AG08396 (cell line): Measurements from ENCODE around the gene RPS6KA3.
"Not testable (repeated sequence)": the region's sequence is repeated elsewhere in the genome, so short reads cannot be mapped to it uniquely, and the experiment has no call there.

ENCODE experiments used
- DNase-seq: peaks from one replicate; pipeline ENCODE4 v3.0.0; 2012; ENCODE audit warnings: low spot score, mixed read lengths

RPS6KA3 gene

DNA sequence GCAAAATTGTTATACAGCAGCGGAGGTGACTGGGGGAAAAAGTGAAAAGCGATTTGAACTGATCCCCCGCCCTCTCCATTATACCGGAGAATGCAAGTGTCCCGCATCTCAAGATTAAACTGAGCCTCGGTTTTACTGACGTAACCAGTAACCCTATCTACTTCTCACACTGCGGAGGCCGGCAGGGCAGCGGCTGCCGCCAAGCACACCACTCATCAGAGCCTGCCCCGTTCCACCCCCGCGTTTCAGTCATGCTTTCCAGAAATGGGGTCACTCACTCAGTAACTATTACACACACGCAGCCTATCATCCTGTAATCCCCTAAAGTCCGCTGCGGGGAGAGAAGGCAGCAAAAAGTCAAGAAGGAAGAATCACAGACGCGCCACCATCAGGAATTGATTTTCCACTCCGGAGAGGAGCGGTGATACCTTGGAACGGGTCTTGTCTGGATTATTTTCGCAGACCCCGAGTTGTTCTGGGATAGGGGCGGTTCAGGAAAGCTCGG is 1.4 kb downstream of the RPS6KA3 start:
- DNase-seq = peak; percentile 55

DNA sequence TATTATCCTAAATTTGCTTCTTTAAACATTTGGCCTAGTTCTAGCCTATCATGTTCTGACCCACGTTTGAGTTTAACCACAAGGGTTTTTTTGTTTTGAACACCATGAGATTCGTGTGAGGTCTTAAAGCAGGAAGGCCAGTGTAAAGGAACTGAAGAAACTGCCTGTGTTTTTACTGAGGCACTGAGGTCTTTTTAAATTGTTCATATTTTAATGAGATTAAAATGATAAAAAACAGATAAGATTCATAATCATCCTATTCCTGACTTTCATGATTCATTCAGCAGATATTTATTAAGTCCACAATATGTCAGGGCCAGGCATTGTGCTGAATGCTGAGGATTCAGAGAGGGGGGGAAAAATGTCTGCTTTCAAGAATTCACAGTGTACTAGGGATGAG is 3.2 kb downstream of the RPS6KA3 start:
- no peak for DNase-seq

DNA sequence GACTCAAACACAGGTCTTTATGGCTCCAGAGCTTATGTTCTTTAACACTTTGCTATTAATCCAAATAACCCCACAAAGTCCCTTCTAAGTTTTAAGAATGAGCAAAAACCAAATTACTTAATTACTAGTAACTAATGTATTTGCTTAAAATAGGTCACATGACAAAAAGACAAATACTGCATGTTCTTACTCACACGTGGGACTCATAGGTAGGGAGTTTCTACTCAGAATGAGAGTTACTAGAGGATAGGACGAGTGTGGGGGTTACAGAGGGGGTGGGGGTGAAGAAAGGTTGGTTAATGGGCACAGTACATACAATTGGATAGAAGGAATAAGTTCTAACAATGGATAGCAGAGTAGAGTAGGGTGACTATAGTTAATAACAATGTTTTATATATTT is 5.8 kb downstream of the RPS6KA3 start:
- no peak for DNase-seq

DNA sequence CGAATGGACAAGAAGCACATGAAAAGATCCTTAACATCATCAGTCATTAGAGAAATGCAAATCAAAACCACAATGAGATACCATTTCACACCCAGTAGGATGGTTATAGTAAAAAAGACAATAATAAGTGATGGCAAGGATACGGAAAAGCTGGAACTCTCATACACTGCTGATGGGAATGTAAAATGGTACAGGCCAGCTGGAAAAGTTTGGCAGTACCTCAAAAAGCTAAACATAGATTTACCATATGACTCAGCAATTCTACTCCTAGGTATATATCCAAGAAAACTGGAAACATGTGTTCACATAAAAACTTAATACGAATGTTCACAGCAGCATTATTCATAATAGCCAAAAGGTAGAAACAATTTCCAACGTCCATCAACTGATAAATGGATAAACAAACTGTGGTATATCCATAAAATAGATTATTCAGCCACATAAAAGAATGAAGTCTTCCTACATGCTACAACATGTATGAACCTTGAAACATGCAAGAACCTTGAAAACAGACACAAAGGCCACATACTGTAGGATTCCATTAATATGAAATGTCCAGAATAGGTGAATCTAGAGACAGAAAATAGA is 11.9 kb downstream of the RPS6KA3 start:
- DNase-seq = no peak

DNA sequence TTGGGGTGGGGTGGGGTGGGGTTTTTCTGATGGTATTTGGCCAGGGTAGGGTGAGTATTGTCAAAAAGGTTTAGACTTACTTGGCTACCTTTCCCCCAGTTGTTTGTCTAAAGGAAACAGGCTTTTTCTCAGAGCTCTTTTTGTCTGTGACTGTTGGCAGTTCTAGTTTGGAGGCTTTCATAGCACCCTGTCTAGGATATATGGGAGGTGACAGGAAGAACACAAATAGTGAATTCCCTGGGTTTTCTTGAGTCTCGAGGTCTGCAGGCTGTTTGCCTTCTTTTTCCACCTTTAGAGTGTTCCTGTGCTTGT is 13.5 kb downstream of the RPS6KA3 start:
- no peak for DNase-seq

DNA sequence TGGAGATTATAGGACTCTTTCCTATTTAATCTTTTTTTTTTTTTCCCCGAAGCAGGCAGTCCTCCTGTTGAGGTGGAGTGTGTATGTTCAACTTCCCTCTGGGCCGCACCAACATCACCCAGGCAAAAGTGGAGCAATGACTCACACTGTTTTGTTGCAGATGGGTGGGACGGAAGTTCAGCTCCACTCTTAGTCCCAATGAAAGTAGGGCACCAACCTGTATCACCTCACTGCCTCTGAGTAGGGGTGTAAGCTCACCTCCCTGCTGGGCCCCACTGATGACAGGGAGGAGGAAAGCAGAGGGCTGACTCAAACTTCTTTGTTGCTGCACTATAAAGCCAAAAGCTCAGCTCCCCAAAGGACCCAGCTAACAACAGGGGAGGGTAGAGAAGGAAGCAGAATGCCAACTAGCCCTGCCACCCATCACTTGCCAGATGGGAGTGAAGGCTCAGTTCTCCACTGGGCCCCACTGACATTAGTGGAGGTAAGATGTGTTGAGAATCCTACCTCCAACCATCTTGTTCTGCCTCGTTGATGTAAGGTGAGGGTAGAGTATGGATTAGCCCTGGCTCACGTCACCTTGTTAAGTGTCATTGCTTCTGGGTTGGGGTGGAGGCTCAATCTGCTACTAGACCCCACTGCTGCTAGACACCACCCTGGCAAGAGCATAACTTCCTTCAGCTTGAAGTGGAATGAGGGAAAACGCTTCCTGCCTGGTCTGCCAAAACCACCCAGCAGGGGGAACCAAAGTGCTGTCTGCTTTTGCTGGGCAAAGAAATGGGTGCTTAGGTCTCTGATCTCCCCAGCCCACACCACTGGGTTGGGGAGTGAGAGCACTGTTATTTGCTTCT is 14.1 kb downstream of the RPS6KA3 start:
- DNase-seq = peak; percentile 56

DNA sequence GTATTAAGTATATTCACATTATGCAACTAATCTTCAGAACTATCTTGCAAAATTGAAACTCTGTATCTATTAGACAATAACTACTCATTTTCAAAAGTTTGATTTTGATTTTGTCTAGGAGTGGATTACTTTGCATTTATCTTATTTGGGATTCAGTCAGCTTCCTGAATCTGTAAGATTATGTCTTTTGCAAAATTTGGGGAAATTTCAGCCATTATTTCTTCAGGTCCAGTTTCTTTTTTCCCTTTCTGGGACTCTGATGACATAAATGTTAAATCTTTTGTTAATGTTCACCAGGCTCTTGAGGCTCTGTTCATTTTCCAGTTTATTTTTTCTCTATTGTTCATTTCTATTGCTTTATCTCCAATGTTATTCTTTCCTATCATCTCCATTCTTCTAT is 15.0 kb downstream of the RPS6KA3 start:
- no peak for DNase-seq

DNA sequence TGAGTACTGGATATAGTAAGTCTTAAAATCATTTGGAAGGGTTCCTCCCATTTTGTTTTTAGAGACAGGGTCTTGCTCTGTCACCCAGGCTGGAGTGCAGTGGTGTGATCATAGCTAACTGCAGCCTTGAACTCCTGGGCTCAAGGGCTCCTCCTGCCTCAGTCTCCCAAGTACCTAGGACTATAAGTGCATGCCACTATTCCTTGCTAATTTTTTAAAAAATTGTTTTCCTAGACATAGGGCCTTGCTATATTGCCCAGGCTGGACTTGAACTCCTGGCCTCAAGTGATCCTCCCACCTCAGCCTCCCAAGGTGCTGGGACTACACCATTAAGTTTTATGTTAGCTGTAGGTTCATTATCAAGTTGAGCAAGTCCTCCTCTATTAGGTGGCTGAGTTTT is 16.6 kb downstream of the RPS6KA3 start:
- DNase-seq = not testable (repeated sequence)

DNA sequence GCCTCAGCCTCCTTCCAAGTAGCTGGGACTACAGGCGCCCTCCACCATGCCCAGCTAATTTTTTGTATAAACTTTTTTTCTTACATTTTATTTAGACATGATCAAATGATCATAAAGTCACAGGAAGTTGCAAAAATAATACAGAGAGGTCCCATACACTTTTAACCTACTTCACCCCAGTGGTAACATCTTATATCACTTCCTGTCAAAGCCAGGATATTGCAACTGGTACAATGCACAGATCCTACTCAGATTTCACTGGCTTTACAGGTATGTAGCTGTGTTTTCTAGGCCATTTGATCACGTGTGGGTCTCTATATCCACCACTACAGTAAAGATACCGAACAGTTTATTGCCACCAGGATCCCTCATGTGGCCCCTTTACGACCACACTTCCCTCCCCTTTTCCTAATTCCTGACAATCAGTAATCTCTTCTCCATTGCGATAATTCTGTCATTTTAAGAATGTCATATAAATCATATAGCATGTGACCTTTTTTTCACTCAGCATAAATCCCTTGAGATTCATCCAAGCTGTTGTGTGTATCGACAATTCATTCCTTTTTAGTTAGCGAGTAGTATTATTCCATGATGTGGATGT is 18.0 kb downstream of the RPS6KA3 start:
- DNase-seq = no peak

DNA sequence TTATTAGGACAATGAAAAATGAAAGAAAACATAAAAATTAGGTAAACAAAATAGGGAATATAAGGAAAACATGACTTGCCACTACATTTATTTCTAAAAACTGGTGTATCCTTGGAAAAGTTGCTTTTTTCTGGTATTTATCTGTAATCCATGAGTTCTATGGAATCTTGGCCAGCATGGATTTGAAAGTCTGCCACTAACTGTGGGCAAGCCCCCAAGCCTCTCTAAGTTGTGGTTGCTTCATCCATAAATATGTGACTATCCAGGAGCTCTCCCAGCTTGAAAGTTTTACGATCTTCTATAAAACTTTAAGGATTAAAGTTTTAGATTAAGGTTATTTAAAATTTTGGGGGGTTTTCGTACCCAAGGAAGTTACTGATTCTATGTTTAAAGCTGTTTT is 21.8 kb downstream of the RPS6KA3 start:
- no peak for DNase-seq

DNA sequence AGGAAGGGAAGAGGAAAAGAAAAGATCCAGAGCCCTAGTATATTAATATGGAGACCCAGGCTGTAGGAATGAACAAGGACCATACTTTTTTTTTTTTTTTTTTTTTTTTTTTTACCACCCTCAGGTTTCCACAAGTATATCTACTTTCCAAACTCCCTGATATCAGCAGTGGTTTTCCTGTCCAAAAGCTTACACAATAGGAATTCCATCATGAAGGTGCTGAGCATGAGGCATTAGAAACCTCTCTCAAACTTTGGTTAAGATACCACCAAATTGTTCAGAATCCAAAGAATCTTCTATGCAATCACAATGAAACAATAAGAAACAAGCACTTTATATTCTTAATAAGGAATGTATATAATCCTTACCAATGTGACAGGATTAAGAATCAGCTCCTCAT is 26.5 kb downstream of the RPS6KA3 start:
- no peak for DNase-seq

DNA sequence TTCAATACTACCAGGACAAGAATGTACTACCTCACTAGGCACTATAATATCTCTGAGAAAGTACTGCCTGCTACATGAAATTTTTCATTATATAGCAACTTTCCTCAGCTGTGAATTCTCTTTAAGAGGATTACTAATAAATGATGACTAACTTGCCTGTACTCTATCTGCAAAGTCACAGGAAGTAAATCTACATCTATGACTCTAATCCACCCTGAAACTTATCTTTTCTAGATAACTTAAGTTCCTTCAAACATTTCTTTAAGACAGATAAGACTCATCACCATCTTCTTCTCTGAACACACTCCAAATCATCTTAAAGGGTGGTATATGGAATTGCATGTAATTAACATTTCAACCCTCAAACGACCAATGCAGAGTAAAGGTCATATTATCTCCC is 28.8 kb downstream of the RPS6KA3 start:
- no peak for DNase-seq

DNA sequence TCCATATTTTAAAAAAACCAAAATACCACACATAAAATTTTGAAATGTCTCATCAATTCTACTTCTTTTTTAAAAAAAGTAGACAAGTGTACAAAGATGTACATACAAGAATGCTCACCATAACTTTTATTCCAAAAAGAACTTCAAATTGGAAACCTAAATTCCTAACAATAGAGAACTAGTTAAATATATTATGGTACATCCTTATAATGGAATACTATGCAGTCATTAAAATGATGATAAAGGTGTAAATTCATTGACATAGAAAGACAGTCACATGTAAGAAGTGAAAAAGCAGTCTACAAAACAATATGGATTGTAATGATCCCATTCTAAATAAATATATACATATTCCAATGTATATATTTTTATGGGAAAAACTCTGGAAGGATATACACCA is 31.0 kb downstream of the RPS6KA3 start:
- DNase-seq = no peak

DNA sequence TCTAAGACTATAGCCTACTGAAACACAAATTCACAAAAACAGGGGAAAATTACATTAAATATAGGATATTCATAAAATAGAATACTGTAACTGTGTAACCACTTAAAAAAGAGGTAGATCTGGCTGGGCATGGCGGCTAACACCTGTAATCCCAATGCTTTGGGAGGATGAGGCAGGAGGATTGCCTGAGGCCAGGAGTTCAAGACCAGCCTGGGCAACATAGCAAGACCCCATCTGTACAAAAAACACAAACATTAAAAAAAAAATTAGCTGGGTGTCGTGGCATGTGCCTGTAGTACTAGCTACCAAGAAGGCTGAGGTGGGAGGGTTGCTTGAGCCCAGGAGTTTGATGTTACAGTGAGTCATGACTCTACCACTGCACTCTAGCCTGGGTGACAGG is 33.4 kb downstream of the RPS6KA3 start:
- DNase-seq = no peak

DNA sequence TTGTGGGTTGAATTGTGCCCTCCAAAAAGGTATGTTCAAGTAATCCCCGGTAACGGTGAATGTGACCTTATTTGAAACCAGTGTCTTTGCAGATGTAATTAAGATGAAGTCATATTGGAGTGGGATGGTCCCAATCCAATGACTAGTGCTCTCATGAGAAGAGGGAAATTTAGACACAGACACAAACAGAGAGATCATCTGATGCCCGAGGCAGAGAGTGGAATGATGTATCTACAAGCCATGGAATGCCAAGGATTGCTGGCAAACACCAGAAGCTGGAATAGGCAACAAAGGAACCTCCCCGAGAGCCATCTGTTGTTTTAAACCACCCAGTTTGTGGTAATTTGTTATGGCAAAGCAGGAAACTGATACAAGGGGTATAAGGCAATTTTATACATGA is 35.1 kb downstream of the RPS6KA3 start:
- no peak for DNase-seq

DNA sequence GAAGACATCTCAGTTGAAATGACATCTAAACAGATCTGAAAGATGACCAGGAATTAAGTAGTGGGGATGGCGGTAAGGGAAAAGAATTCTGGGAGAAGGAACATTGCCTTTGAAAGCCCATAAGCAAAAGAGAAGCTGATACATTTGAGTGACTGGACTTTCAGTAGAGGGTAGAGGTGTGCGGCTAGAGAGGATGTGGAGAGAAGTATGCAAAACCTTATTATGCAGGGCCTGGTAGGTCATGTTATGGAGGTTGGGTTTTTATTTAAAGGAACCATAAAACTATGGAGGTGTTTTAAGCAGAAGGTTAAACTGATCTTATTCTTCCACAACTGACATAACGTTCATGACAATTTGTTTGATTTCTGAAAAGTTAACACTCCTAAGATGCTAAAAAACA is 36.3 kb downstream of the RPS6KA3 start:
- DNase-seq = no peak

DNA sequence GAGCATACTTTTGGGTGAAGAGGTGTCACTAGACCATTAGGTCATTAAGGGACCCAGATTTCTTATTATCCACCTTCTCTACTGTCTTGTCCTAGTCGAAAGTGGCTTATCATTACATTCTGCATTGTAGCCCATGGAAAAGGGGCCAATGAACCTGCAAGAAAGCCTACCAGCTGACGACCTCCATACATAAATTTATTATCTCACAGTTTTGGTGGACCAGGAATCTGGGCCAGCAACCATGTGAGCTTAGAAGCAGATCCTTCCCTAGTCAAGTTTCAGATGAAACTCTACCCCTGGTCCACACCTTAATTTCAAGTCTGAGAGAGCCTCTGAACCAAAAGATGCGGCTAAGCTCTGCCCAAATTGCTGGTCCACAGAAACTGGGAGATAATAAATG is 37.6 kb downstream of the RPS6KA3 start:
- no peak for DNase-seq

DNA sequence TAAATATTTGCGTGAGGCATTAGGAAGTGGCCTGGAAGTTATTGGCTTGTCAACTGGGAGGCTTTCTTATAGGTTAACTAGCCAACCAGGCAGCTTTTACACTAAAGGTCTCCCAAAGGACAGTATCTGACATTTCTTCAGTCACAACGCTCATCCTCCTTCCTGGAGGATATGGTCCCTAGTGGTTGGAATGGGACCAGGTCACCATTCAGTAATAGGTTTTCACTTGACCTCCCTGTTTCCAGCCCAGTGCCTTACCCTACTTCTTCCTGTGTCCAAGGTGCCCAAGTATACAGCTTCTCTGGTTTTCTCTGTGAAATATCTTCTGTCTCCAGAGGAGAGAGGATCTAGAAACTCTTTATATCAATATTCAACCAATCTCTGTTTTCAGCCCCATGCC is 38.5 kb downstream of the RPS6KA3 start:
- DNase-seq = no peak

DNA sequence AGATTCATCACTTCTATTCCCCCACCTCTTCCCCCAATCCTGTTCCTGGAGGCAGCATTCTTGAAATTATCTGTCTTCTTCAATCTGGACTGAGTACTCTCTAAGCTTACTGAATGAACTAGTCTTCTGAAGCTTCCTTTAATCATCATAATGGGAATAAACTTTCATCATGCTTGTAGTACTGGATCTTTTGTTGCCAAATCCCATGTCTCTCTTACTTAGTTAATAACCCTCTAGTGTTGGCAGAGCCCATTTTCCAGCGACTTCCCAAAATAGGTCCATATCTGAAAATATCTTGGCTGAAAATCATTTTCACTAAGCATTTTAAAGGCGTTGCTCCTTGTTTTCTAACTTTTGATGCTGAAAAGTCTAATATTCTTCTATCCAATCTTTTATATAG is 39.6 kb downstream of the RPS6KA3 start:
- DNase-seq = no peak

DNA sequence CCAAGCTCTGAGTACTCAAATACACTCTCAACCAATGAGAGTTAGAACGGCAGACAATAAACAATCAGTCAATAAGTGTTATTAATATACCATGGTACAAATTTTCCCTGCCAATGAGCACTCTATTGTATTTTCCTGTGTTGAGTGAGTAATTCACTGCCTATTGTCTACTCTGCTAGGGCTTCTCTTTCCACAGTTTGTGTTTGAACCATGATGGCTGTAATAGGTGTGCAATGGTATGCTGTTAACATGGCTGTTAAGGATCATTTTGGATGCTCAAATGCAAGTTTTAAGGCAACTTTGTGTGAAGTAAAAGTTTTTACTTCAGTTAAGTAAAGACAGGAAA is 41.2 kb downstream of the RPS6KA3 start:
- DNase-seq = no peak

DNA sequence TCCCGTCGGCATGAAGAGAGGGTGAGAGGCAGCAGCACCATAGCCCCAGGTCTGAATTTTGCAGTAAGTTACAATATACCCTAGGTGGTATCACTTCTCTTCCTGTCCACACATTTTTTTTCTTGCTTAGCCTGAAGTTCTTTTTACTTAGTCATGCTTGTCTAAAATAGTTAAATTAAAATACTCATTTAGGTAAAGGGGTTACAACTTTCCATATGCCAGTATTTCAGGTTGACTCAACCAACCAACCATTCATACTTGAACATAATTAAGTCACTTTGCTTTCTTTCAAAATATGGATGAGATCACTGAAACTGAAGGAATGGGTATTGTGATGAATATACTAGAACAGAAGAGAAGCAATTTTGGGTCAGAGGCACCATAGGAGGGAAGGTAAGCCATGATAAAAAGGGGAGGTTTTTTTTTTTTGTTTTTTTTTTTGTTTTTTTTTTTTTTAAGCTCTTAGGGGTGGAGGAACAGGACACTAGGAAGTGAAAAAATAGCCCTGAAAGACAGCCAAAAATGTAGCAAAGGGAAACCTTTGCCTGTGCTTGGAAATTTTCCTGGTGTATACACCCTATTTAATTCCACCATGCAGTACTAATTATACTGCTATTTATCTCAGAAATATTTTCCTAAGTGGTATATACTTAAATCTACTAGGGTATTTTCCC is 41.8 kb downstream of the RPS6KA3 start:
- DNase-seq = no peak

DNA sequence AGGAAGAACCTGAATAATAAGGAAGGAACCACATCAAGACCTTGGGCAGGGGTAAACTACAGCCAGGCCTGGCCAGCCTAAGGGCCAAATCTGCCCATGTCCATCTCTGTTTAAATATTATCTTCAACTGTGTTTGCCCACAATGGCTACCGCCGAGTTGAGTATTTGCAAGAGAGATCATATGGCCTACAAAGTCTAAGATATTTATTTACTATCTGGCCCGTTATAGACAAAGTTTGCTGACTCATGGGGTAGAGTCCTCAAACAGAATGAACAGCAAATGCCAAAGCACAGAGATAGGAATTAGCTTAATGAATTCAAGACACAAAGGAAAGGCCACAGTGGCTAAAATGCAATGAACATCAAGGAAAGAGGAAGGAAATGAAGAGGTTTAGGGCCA is 44.8 kb downstream of the RPS6KA3 start:
- DNase-seq = no peak
